Measurements from ENCODE around the gene ERFL.

ERFL gene

GRCh38 chr19:41918653-41919244 lies 9.5 kb downstream of the ERFL start (continued):
- TF ChIP-seq ZNF704 (tag by site-specific recombination; IDR thresholded peaks at IDR 0.05) (no peak), ZNF248 (tag by site-specific recombination; IDR thresholded peaks at IDR 0.05) (0 out of 2 replicates have a peak, but pooled peaks have one; percentile 11), ZNF211 (tag by site-specific recombination; IDR thresholded peaks at IDR 0.05; ENCODE audit: low read depth) (no peak), ZBTB44 (tag by site-specific recombination; IDR thresholded peaks at IDR 0.05) (no peak), ZNF391 (tag by site-specific recombination; IDR thresholded peaks at IDR 0.05; ENCODE audit: borderline replicate concordance, low read depth) (no peak), ZNF514 (tag by site-specific recombination; IDR thresholded peaks at IDR 0.05) (no peak), CTCF (tag by site-specific recombination; IDR thresholded peaks at IDR 0.05) (no peak), ZNF600 (tag by site-specific recombination; IDR thresholded peaks at IDR 0.05) (no peak), PBX3 (CRISPR knock-in tag; IDR thresholded peaks at IDR 0.05) (no peak), ZNF664 (tag by site-specific recombination; IDR thresholded peaks at IDR 0.05) (no peak), FEZF1 (tag by site-specific recombination; IDR thresholded peaks at IDR 0.05) (no peak), ZNF549 (tag by site-specific recombination; IDR thresholded peaks at IDR 0.05) (no peak), ZNF621 (tag by site-specific recombination; IDR thresholded peaks at IDR 0.05) (no peak), HOXA7 (CRISPR knock-in tag; IDR thresholded peaks at IDR 0.05; ENCODE audit: borderline replicate concordance) (no peak), PRDM4 (tag by site-specific recombination; IDR thresholded peaks at IDR 0.05) (no peak), ZNF221 (tag by site-specific recombination; IDR thresholded peaks at IDR 0.05; ENCODE audit: borderline replicate concordance) (no peak), ZFP41 (tag by site-specific recombination; IDR thresholded peaks at IDR 0.05; ENCODE audit: borderline replicate concordance) (no peak), ZNF433 (tag by site-specific recombination; IDR thresholded peaks at IDR 0.05; ENCODE audit: low read depth) (no peak), SALL2 (tag by site-specific recombination; IDR thresholded peaks at IDR 0.05; ENCODE audit: borderline replicate concordance) (no peak), ZNF18 (tag by site-specific recombination; IDR thresholded peaks at IDR 0.05) (peak; percentile 54), ZNF521 (tag by site-specific recombination; IDR thresholded peaks at IDR 0.05) (0 out of 2 replicates have a peak, but pooled peaks have one; percentile 15), ZNF776 (tag by site-specific recombination; IDR thresholded peaks at IDR 0.05; ENCODE audit: borderline replicate concordance) (0 out of 2 replicates have a peak, but pooled peaks have one; percentile 25)
